DOHH2 (cell line): ENCODE data around the gene COL7A1.

ENCODE experiments used
- H3F3A ChIP-seq: fragments of 200-600 bp; sonication (generic), shearing (Covaris generic); 2 replicates; pipeline ENCODE4 v1.6.0; 2016; ENCODE audit warnings: antibody characterized with exemption, mild to moderate bottlenecking; ENCODE audit not compliant: control insufficient read depth, insufficient read depth
- H3K27ac ChIP-seq: fragments of 200-600 bp; sonication (generic); 2 replicates; pipeline ENCODE4 v1.5.1; 2014; ENCODE audit warnings: low read depth, mild to moderate bottlenecking, low read length, moderate library complexity
- H3K27me3 ChIP-seq: fragments of 200-600 bp; sonication (generic); 2 replicates; pipeline ENCODE4 v1.6.1; 2014; ENCODE audit warnings: mild to moderate bottlenecking, low read length, mixed read lengths; ENCODE audit not compliant: control insufficient read depth
- H3K36me3 ChIP-seq: fragments of 200-600 bp; sonication (generic); 2 replicates; pipeline ENCODE4 v1.6.1; 2014; ENCODE audit warnings: mild to moderate bottlenecking, low read length, moderate library complexity, mixed read lengths; ENCODE audit not compliant: control insufficient read depth
- H3K4me1 ChIP-seq: fragments of 200-600 bp; sonication (generic); 2 replicates; pipeline ENCODE4 v1.6.1; 2014; ENCODE audit warnings: mild to moderate bottlenecking, low read length, mixed read lengths; ENCODE audit not compliant: control insufficient read depth
- H3K4me2 ChIP-seq: fragments of 200-600 bp; sonication (generic); 2 replicates; pipeline ENCODE4 v1.6.0; 2014; ENCODE audit warnings: mild to moderate bottlenecking, low read length, moderate library complexity
- H3K4me3 ChIP-seq: fragments of 200-600 bp; sonication (generic); 2 replicates; pipeline ENCODE4 v1.5.1; 2014; ENCODE audit warnings: mild to moderate bottlenecking, low read length, mixed read lengths
- H3K79me2 ChIP-seq: fragments of 200-600 bp; sonication (generic); 2 replicates; pipeline ENCODE4 v1.6.1; 2014; ENCODE audit warnings: mild to moderate bottlenecking, low read length, mixed read lengths; ENCODE audit not compliant: control insufficient read depth
- H3K9me2 ChIP-seq: fragments of 200-600 bp; sonication (generic); replicated peaks from 2 replicates; pipeline ENCODE4 v1.6.1; 2014; ENCODE audit warnings: mild to moderate bottlenecking, low read length, mixed read lengths; ENCODE audit not compliant: control insufficient read depth
- H3K9me3 ChIP-seq: fragments of 200-600 bp; sonication (generic); 2 replicates; pipeline ENCODE4 v1.6.1; 2014; ENCODE audit warnings: antibody characterized with exemption, low read length, mixed read lengths; ENCODE audit not compliant: control insufficient read depth, insufficient read depth
- H4K20me1 ChIP-seq: fragments of 200-600 bp; sonication (generic); 2 replicates; pipeline ENCODE4 v1.6.0; 2014; ENCODE audit warnings: low read depth, mild to moderate bottlenecking, antibody characterized with exemption, low read length, moderate library complexity; ENCODE audit not compliant: control insufficient read depth, insufficient read depth
- EZH2phosphoT487 ChIP-seq: fragments of 200-600 bp; sonication (generic); IDR thresholded peaks from 2 replicates; pipeline ENCODE4 v1.6.1; 2017; ENCODE audit warnings: borderline replicate concordance, mild to moderate bottlenecking, antibody characterized with exemption, low read length, moderate library complexity, mixed read lengths
- TF ChIP-seq, protein P1 (sequence below): fragments of 200-600 bp; sonication (generic); IDR thresholded peaks from one replicate; pipeline ENCODE4 v1.5.1; 2014; ENCODE audit warnings: antibody characterized with exemption, mild to moderate bottlenecking, low read depth, low read length; ENCODE audit not compliant: poor library complexity, severe bottlenecking

COL7A1 gene

DNA sequence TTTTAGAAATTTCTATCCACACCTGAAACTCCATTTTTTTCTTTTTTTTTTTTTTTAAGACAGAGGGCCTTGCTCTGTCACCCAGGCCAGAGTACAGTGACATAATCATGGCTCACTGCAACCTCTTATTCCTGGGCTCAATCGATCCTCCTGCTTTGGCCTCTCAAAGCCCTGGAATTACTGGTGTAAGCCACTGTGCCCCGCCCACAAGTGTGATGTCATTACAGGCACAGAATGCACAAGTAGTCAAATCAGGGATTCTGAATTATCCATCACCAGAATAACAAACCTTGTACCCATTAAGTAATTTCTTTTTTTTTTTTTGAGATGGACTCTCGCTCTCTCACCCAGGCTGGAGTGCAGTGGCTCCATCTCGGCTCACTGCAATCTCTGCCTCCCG is 12.4 kb upstream of the COL7A1 start:
- Histone ChIP-seq H4K20me1 (no peaks in the 10 kb centered on the region), H3K79me2 (peaks cover 25% of the 10 kb centered on the region), H3K4me1 (peaks cover 14% of the 10 kb centered on the region), H3K9me3 (no peaks in the 10 kb centered on the region), H3K36me3 (peaks cover 59% of the 10 kb centered on the region), H3K4me2 (no peak overlapping the region), H3F3A (peaks cover 2% of the 10 kb centered on the region; the same call in 1 of the 2 replicates), H3K4me3 (no peak overlapping the region), H3K9me2 (no peaks in the 10 kb centered on the region), H3K27me3 (no peaks in the 10 kb centered on the region), H3K27ac (no peak overlapping the region)
- no peak for TF ChIP-seq EZH2phosphoT487
- TF ChIP-seq, protein P1, sequence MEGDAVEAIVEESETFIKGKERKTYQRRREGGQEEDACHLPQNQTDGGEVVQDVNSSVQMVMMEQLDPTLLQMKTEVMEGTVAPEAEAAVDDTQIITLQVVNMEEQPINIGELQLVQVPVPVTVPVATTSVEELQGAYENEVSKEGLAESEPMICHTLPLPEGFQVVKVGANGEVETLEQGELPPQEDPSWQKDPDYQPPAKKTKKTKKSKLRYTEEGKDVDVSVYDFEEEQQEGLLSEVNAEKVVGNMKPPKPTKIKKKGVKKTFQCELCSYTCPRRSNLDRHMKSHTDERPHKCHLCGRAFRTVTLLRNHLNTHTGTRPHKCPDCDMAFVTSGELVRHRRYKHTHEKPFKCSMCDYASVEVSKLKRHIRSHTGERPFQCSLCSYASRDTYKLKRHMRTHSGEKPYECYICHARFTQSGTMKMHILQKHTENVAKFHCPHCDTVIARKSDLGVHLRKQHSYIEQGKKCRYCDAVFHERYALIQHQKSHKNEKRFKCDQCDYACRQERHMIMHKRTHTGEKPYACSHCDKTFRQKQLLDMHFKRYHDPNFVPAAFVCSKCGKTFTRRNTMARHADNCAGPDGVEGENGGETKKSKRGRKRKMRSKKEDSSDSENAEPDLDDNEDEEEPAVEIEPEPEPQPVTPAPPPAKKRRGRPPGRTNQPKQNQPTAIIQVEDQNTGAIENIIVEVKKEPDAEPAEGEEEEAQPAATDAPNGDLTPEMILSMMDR: no peak

DNA sequence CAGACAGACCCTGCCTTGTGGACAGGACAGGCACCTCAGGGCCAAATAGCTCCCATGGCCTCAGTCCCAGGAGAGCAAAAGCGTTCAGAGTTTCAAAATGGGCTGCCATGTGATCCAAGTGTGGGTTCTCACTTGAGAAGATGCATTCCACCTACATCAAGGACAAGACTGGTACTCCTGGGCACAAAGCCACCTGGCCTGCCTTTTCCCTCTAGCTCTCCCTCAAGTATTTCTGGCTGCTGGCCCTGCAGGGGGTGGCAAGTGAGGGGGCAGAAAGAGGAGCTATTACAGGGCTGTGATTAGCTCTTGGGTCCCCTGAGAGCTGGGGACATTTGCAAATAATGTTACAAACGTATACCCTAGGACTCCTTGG is 6.5 kb upstream of the COL7A1 start:
- Histone ChIP-seq H3K79me2 (no peaks in the 10 kb centered on the region), H3K9me2 (no peaks in the 10 kb centered on the region), H3F3A (peaks cover 2% of the 10 kb centered on the region; the same call in 1 of the 2 replicates), H3K27me3 (no peaks in the 10 kb centered on the region), H3K36me3 (peaks cover 79% of the 10 kb centered on the region), H3K9me3 (no peaks in the 10 kb centered on the region), H3K4me3 (no peak overlapping the region), H3K4me2 (no peak overlapping the region), H3K4me1 (no peaks in the 10 kb centered on the region), H4K20me1 (peaks cover 6% of the 10 kb centered on the region; the same call in 1 of the 2 replicates), H3K27ac (no peak overlapping the region)
- TF ChIP-seq, protein P1: no peak
- no peak for TF ChIP-seq EZH2phosphoT487

DNA sequence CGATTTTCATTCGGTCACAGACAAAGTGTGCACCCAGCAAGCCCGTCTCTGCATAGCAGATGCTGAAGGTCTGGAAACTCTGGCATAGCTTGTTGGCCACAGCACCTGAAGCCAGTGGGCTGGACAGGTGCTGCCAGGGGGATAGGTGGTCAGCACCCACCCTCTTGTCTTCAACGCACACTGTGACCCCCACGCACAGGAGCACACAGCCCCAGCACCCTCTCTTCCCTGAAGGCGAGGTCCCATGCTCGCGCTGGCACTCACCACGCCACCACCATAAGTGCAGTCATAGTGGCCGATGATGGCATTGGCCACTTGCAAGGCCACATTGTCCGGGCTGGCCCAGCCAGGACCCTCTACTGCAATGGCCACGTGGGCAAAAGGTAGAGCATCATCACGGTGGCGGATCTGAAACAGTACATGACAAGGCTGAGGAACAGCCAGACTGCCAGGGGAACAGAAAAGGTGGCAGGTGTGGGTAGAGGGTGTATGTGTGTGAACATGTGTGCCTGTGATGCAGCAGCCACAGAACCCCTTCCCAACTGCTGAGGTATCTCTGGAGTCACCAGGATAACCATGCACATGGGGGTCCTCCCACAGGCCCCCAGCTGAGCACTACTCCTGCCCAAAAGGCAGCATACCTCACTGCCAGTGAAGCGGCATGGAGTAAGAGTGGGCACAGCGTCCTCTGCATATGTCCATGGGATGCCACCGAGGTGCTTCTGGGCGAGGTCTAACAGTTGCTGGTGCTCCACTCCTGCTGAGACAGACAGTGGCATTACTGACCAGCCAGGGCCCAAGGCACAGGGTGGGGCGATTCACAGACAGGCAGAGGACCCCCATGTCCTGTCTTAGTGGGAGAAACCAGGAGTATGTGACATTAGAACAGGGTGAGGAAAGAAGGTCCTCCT is 5.8 kb upstream of the COL7A1 start:
- Histone ChIP-seq H4K20me1 (peaks cover 6% of the 10 kb centered on the region; the same call in 1 of the 2 replicates), H3K4me2 (no peak overlapping the region), H3K9me3 (no peaks in the 10 kb centered on the region), H3K79me2 (no peaks in the 10 kb centered on the region), H3K27me3 (no peaks in the 10 kb centered on the region), H3K36me3 (peaks cover 76% of the 10 kb centered on the region), H3K4me1 (no peaks in the 10 kb centered on the region), H3K27ac (no peak overlapping the region), H3K9me2 (no peaks in the 10 kb centered on the region), H3F3A (peaks cover 2% of the 10 kb centered on the region; the same call in 1 of the 2 replicates), H3K4me3 (no peak overlapping the region)
- TF ChIP-seq, protein P1: no peak
- TF ChIP-seq EZH2phosphoT487: no peak
